HuH-7 (cell line): ENCODE results near the gene LYZL4.

Experiments
- DNase-seq: peaks from one replicate; pipeline ENCODE4 v3.0.0; 2011; ENCODE audit warnings: low spot score

LYZL4 gene

DNA sequence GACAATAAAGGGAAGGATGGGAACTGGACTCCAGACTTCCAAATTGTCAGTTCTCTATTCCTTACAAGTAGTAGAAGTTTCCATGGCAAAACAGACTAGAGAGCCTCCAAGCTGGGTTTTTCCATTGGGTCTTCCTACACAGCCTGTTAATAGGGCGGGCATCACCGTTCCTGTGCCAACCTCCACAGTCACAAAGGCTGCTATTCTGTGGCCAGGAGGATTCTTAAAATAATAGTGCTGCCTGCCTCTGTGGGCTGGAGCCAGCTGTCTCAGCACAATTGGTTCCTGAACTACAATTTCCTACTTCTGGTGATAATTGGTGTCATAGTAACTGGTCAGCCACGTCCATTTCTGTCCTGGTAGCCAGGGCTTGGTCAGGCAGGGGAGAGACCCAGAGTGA, 38.6 kb downstream of the LYZL4 start:
- no peak for DNase-seq

DNA sequence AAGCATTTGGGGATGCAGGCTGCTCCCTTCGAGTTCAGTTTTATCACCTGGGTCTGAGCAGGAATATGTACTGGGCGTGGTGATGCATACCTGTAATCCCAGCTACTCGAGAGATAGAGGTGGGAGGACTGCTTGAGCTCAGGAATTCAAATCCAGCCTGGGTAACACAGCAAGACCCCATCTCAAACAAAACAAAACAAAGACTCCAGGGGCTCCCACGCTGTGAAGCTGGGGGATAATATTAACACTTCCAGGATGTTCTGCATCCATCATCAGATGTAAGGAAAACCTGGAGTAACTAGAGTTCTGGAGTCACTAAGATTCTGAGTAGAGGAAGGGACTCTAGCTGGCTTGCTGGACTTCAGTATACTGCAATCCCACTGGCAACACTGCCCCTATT, 40.6 kb downstream of the LYZL4 start:
- no peak for DNase-seq

DNA sequence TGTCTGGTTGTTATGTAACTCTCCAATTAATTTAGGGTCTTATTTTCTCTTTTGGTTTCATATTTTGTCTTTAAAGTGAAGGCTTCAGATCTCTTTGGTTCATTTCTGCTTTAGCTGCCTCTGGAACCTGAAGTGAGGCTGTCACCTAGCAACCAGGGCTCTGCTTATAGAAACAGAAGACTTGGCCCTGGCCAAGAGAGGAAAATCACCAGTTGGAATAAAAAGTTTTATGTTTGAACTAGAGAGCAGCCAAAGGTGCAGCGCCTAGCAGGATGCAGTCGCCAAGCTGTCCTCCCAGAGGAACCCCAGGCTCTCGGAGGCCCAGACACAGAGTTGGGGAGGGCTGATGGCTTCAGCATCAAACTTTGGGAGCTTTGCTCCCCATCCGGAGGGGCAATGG, 41.1 kb downstream of the LYZL4 start:
- no peak for DNase-seq

DNA sequence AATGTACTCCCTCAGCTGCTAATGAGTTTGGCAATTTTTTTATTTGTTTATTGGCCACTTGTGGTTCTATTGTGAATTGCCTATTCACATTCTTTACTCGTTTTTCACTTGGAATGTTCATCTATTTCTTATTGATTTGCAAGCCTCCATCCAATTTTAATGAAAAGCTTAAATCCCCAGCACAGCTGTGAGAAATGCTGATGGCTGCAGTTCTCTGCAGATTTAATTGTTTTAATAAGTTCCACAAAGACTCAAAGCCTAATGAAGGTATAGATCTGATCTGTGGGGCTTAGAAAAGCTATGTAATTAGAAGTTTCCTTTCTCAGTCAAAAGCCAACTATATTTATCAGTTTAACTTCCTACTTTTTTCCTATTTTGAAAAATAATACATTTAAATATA, 41.5 kb downstream of the LYZL4 start:
- no peak for DNase-seq

DNA sequence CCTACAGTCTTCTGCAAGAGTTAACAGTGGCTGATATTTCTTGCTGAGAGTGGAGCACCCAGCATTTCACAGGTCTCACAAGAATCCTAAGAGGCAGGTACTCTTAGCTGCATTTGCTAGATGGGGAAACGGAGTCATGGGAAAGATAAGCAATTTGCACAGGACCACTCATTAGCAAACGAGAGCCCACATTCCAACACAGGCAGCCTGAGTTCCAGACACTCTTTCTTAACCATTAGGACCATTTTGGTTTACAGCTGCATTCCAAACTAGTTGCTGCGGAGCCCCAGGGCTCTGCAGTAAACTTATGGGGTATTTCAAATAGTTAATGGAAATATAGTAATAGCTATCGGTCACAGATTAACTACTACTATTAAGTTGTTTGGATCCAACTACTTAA, 42.5 kb downstream of the LYZL4 start:
- DNase-seq = no peak

DNA sequence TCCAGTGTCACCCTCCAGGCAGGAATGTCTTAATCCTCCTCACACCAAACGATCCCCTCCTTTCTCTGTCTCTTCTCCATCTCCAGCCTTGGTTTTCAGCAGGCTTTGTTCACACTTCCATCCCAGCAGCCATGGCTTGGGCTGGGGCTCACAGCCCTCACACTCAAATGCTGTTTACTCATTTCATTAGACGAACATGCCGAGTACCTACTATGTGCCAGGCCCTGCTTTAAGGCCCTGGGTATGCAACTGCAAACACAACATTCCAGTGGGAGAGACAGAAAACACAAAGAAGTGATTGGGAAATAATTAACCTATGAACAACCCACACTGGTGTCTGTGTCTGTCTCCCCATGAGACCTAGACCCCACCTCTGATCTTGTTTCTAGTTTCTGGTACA, 43.9 kb downstream of the LYZL4 start:
- no peak for DNase-seq

DNA sequence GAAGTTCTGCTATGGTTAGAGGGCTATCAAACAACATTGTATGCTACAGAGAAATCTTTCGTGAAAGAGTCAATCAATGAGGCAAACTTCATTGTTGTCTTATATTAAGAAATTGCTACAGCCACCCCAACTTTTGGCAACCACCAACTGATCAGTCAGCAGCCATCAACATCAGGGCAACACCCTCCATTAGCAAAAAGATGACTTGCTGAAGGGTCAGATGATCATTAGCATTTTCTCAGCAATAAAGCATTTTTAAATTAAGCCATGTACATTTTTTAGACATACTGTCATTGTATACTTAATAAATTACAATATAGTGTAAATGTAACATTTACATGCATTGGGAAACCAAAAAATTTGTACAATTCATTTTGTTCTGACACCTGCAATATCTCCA, 53.1 kb downstream of the LYZL4 start:
- no peak for DNase-seq

DNA sequence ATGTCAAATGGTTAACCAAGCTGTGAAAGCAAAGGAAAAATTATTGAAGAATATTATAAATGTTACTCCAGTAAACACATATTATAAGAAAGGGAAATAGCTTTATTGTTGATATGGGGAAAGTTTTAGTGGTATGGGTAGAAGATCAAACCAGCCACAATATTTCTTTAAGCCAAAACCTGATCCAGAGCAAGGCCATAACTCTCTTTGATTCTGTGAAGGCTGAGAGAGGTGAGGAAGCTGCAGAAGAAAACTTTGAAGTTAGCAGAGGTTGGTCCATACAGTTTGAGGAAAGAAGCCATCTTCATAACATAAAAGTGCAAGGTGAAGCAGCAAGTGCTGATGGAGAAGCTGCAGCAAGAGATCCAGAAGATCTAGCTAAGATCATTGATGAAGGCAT, 54.8 kb downstream of the LYZL4 start:
- DNase-seq = no peak

DNA sequence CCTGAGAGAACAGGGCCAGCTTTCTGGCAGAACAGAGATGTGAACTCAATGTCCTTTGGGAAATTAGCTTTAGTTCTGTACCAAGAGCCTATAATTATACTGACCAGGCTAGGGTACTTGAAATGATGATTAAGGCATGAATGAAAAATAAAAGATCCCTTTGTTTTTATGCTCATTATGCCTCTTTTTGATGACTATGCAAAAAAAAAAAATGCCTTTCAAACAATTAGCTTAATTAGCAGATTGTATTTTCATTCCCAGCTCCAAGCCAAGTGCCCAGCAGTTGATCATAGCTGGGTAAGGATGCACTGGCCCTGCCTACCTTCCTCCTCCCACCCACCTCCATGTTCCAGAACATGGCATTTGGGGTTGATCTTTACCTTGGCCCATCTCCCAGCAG, 56.8 kb downstream of the LYZL4 start:
- no peak for DNase-seq

DNA sequence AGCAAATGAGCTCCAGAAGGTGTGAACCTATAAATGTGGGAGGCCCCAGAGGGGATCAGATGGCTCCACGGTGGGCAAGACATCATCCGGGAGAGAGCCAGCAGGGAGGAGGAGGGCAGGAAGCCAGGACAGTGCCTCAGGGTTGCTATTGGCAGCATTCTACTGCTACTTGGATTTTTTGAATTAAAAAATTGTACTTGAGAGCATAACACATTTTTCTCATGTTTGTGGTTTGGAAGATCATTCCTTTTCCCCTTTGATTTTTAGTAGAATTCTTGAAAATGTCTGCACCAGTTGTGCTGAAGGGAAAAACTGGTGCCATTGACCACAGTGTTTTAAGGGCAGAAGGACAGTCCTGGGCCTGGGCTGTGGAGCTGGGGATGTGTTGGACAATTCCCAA, 59.2 kb downstream of the LYZL4 start:
- no peak for DNase-seq

DNA sequence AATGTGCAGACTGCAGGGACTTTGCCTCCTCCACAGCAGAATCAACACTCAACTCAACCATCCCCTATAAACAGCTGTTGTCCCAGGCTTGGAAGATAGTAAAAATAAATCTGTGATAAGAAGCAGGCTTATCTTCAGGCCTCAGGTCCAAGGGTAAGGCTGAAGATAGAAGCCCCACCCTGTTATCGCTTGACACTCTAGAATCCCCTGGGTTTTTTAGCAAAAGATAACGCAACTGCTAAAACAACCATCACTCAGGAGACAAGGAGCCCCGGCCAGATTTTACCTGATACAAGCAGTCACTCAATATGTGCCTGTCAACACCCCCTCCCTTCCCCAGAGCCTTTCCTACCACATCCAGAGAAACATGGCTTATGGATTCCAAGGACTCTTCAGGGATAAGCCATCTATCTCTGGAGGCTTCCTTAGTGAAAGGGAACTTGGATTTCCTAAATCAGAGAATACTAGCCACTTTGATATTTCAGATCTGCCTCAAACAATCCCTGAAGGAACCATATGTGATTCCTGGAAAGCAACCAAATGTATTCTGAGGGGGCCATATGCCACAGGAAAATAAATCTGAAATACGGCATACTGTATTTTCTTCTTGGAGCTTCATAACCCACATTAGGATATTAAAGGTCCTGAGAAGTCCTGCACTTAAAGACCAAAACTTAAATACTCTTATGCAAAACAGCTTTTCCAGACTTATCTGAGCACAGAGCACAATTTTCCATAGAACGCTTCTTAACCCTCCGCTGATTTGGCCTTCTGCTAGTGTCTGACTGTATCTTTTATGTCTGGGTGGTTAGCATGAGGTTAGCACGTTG, 60.4 kb downstream of the LYZL4 start:
- no peak for DNase-seq

DNA sequence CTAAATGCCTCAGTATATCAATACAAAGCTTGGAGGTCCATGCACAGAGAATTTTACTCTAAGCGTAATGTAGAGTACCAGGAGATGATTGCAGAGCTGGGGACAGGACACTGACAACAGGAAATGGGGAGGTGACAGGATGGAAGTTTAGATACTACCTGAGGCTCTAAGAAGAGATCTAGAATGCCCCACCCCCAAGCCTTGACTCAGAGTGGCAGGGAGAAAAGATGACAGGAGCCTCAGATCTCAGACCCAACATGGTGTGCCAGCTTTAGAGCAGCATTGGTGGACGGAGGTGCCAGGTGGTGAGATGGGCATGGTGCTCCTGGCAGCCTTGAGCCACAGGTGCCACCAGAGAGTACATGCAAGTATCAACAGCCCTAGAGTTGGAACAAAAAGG, 62.5 kb downstream of the LYZL4 start:
- no peak for DNase-seq
